CD4-positive, alpha-beta T cell (primary cell): ENCODE measurements around the gene DDIT3. TPM values are rescaled to one million over a fixed set of nuclear protein-coding genes. Genes with fewer than 3 reads are reported as not detected.

Experiments used
- ATAC-seq: fragments of 200-7000 bp; cut with Tn5 transposase; one replicate; pipeline ENCODE4 v1.10.0; 2022; ENCODE audit warnings: mild to moderate bottlenecking; ENCODE audit not compliant: poor library complexity
- CTCF ChIA-PET: fragments of 350-600 bp; sonication (Branson Sonifier 250); formaldehyde crosslinking; loops from one replicate; lab custom pipeline; 2021; ENCODE audit warnings: antibody characterized with exemption, inconsistent platforms; lab: Charles Lee
- POLR2A ChIA-PET: fragments of 350-600 bp; sonication (Branson Sonifier 250); formaldehyde crosslinking; loops from one replicate; lab custom pipeline; 2021; ENCODE audit warnings: antibody characterized with exemption, inconsistent platforms; lab: Charles Lee
- DNase-seq, 14 experiments: peaks; one replicate each; pipeline ENCODE4 v3.0.0-alpha.2; 2013 to 2020; ENCODE audit warnings: mixed read lengths in 2 of 14
- H3K27ac ChIP-seq, 2 donors: one replicate each; pipeline versions ENCODE4 v1.5.1 to v1.7.0; 2013; ENCODE audit warnings: low read length in 2 of 2, low read depth in 1 of 2, mild to moderate bottlenecking in 1 of 2
- H3K27me3 ChIP-seq, 2 experiments: 1 replicate in 1 of 2; 2 replicates in 1 of 2; pipeline versions ENCODE4 v1.6.1 to v1.7.0; 2013; ENCODE audit warnings: low read length in 2 of 2, control low read depth in 1 of 2, mild to moderate bottlenecking in 1 of 2, moderate library complexity in 1 of 2; ENCODE audit not compliant: insufficient read depth in 2 of 2, control insufficient read depth in 1 of 2
- H3K36me3 ChIP-seq: one replicate; pipeline ENCODE4 v1.6.1; 2013; ENCODE audit warnings: low read length, control low read depth; ENCODE audit not compliant: insufficient read depth
- H3K4me1 ChIP-seq: one replicate; pipeline ENCODE4 v1.6.1; 2013; ENCODE audit warnings: low read length, control low read depth; ENCODE audit not compliant: insufficient read depth
- H3K4me3 ChIP-seq: one replicate; pipeline ENCODE4 v1.5.1; 2013; ENCODE audit warnings: mild to moderate bottlenecking, low read length, moderate library complexity
- H3K9me3 ChIP-seq, 2 experiments: 1 replicate in 1 of 2; 2 replicates in 1 of 2; pipeline versions ENCODE4 v1.6.1 to v1.7.0; 2013; ENCODE audit warnings: low read length in 2 of 2, mild to moderate bottlenecking in 2 of 2, control low read depth in 1 of 2, moderate library complexity in 1 of 2; ENCODE audit not compliant: control insufficient read depth in 1 of 2, insufficient read depth in 1 of 2
- H3K27ac Mint-ChIP-seq: one replicate; pipeline ENCODE4 v1.8.0; 2020; ENCODE audit warnings: mixed read lengths
- H3K27me3 Mint-ChIP-seq: one replicate; pipeline ENCODE4 v1.8.0; 2021; ENCODE audit warnings: mixed read lengths
- H3K36me3 Mint-ChIP-seq: one replicate; pipeline ENCODE4 v1.8.0; 2021; ENCODE audit warnings: low read depth, mixed read lengths
- H3K4me1 Mint-ChIP-seq: one replicate; pipeline ENCODE4 v1.8.0; 2021; ENCODE audit warnings: low read depth, mixed read lengths
- H3K4me3 Mint-ChIP-seq: one replicate; pipeline ENCODE4 v1.8.0; 2020; ENCODE audit warnings: mild to moderate bottlenecking, mixed read lengths
- H3K9me3 Mint-ChIP-seq: one replicate; pipeline ENCODE4 v1.8.0; 2020; ENCODE audit warnings: mixed read lengths
- CTCF ChIP-seq: fragments of 200-600 bp; IDR thresholded peaks from one replicate; pipeline ENCODE4 v1.8.0; 2022; ENCODE audit warnings: antibody characterized with exemption, mild to moderate bottlenecking
- intact Hi-C, 2 experiments: fragments of 100-400 bp; cut with DNase I in 1 of 2; cut with micrococcal nuclease in 1 of 2; formaldehyde crosslinking; loops; one replicate each; pipeline versions ENCODE4 v1.15.1 to v1.9.0; 2023 to 2025; cut with DNase I, micrococcal nuclease
- total RNA-seq, 174 experiments: library from RNA in 2 of 174; stranded (reverse) in 2 of 174; gene quantifications; one replicate each; pipeline ENCODE4 v1.2.3 and lab custom pipeline; 2021 to 2026

The DDIT3 gene
- total RNA-seq, 2 experiments from 2014 or later = 145 TPM

GRCh38 chr12:57473392-57473791 is 46.9 kb downstream of the DDIT3 start:
- no peaks in the 10 kb centered on the region for H3K9me3 Mint-ChIP-seq
- intact Hi-C loops = no loop called here
- H3K4me3 Mint-ChIP-seq = peak overlapping the region; percentile 89
- DNase-seq = no peak
- no peaks in the 10 kb centered on the region for H3K27me3 Mint-ChIP-seq
- H3K36me3 Mint-ChIP-seq = peaks cover 90% of the 10 kb centered on the region
- H3K4me1 Mint-ChIP-seq = peaks cover 67% of the 10 kb centered on the region
- CTCF ChIA-PET = interaction anchor here (2.4 to 4.2 kb wide), 2 partner anchors 11 to 15 kb away, joined by 5 to 35 read pairs; no protein-coding TSS in a partner anchor
- H3K27ac Mint-ChIP-seq = peak overlapping the region; percentile 88
- Histone ChIP-seq H3K36me3 (peaks cover 69% of the 10 kb centered on the region), H3K27me3 (no peaks in the 10 kb centered on the region), H3K9me3 (no peaks in the 10 kb centered on the region), H3K4me1 (peaks cover 66% of the 10 kb centered on the region), H3K4me3 (no peak overlapping the region), H3K27ac (no peak overlapping the region)
- no peak for ATAC-seq
- TF ChIP-seq CTCF = no peak
- POLR2A ChIA-PET = no interaction called here

GRCh38 chr12:57472391-57472790 is 47.9 kb downstream of the DDIT3 start:
- no peaks in the 10 kb centered on the region for H3K27me3 ChIP-seq
- no peak overlapping the region for H3K27ac ChIP-seq
- Mint-ChIP-seq H3K27ac (peak overlapping the region; percentile 61), H3K4me1 (peaks cover 66% of the 10 kb centered on the region), H3K27me3 (no peaks in the 10 kb centered on the region), H3K4me3 (no peak overlapping the region), H3K9me3 (no peaks in the 10 kb centered on the region), H3K36me3 (peaks cover 89% of the 10 kb centered on the region)
- ChIA-PET CTCF (interaction anchor here (1.1 kb wide), 1 partner anchor 11 kb away, joined by 3 read pairs; no protein-coding TSS in a partner anchor), POLR2A (interaction anchor here (1.4 kb wide), 1 partner anchor 13 kb away, joined by 5 read pairs; no protein-coding TSS in a partner anchor)
- DNase-seq = no peak
- H3K4me3 ChIP-seq = no peak overlapping the region
- H3K4me1 ChIP-seq = peaks cover 56% of the 10 kb centered on the region
- ATAC-seq = no peak
- intact Hi-C loops = no loop called here
- peaks cover 74% of the 10 kb centered on the region for H3K36me3 ChIP-seq
- TF ChIP-seq CTCF = no peak
- H3K9me3 ChIP-seq = no peaks in the 10 kb centered on the region

- no peak for TF ChIP-seq CTCF
- CTCF ChIA-PET = interaction anchor here (1.1 kb wide), 1 partner anchor 10 kb away, joined by 3 read pairs; no protein-coding TSS in a partner anchor
- peak overlapping the region in 1 of 2 donors; percentile 40 for H3K27ac ChIP-seq
These were observed 48.7 kb downstream of the DDIT3 start for GRCh38 chr12:57471661-57472060.

More at GRCh38 chr12:57471661-57472060, 48.7 kb downstream of the DDIT3 start:
- Mint-ChIP-seq H3K36me3 (peaks cover 82% of the 10 kb centered on the region), H3K27ac (peak overlapping the region; percentile 61), H3K27me3 (no peaks in the 10 kb centered on the region), H3K9me3 (no peaks in the 10 kb centered on the region), H3K4me1 (peaks cover 64% of the 10 kb centered on the region), H3K4me3 (no peak overlapping the region)
- POLR2A ChIA-PET = interaction anchor here (1.4 kb wide), 1 partner anchor 13 kb away, joined by 5 read pairs; no protein-coding TSS in a partner anchor
- H3K4me3 ChIP-seq = no peak overlapping the region
- no peaks in the 10 kb centered on the region for H3K27me3 ChIP-seq
- no peaks in the 10 kb centered on the region for H3K9me3 ChIP-seq
- DNase-seq (no peak), ATAC-seq (no peak)
- intact Hi-C loops = no loop called here
- H3K36me3 ChIP-seq = peaks cover 74% of the 10 kb centered on the region
- H3K4me1 ChIP-seq = peaks cover 52% of the 10 kb centered on the region
